GM19025 (cell line): ENCODE data around the gene KCTD5.

Source experiments
- ATAC-seq: cut with Tn5 transposase; IDR thresholded peaks from one replicate; pipeline ENCODE4 v1.9.1; 2021; ENCODE audit warnings: mild to moderate bottlenecking, low read depth, moderate library complexity; ENCODE audit not compliant: unreplicated experiment

The KCTD5 gene

GRCh38 chr16:2707368-2708289, 25.3 kb downstream of the KCTD5 start:
- no peak for ATAC-seq

DNA sequence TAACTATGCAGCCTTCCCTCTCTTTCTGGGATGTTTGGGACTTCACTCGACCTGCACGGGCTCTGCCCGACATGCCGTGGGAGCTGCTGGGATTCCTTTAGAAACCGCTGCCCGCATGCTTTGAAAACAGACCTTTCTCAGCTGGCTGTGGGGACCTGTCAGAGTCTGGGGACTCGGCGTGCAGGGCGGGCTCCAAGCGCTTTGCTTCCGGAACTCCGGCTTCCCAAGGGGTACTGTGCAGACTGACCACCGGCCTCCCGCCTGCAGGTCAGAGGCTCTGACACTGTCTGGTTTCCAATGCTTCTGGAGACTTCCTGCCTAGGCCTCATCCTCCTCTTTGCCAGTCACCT, 25.9 kb downstream of the KCTD5 start:
- no peak for ATAC-seq

DNA sequence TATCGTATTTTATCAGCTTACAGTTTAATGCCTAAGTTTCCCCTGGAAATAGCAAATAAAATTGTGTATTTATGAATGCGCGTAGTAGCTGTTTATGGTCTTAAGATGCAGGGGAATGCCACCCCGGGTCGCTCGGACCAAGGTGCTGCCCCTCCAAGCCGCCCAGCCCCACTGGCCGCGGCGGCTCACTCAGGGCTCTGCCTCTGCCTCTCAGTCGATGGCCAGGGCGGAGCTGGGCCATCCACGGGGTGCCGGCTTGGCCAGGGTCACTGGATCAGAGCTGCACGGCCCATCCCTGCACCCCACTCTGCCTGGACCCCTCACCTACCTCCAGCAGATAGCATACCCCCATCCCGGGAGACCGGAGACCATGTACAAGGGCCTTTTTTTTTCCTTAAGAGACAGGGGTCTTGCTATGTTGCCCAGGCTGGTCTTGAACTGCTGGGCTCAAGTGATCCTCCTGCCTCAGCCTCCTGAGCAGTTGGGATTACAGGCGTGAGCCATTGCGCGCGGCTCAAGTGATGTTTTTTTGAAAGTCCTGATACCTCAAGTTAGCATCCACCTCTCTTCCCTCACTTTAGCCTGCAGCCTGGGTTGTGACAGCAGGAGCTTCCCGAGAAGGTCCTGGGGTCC, 26.7 kb downstream of the KCTD5 start:
- ATAC-seq, result no peak

GRCh38 chr16:2709588-2709984, 27.3 kb downstream of the KCTD5 start:
- ATAC-seq, result no peak

GRCh38 chr16:2710021-2710710, 27.8 kb downstream of the KCTD5 start:
- ATAC-seq, result no peak

- ATAC-seq, result no peak
Observed at GRCh38 chr16:2710711-2711231, 28.4 kb downstream of the KCTD5 start.

- no peak for ATAC-seq
Observed at GRCh38 chr16:2711370-2712062, 29.2 kb downstream of the KCTD5 start.

- no peak for ATAC-seq
Observed at GRCh38 chr16:2712063-2712441, 29.7 kb downstream of the KCTD5 start.

GRCh38 chr16:2712546-2712945, 30.2 kb downstream of the KCTD5 start:
- ATAC-seq, result no peak

- ATAC-seq, result no peak
Observed at GRCh38 chr16:2713523-2713922, 31.2 kb downstream of the KCTD5 start.

DNA sequence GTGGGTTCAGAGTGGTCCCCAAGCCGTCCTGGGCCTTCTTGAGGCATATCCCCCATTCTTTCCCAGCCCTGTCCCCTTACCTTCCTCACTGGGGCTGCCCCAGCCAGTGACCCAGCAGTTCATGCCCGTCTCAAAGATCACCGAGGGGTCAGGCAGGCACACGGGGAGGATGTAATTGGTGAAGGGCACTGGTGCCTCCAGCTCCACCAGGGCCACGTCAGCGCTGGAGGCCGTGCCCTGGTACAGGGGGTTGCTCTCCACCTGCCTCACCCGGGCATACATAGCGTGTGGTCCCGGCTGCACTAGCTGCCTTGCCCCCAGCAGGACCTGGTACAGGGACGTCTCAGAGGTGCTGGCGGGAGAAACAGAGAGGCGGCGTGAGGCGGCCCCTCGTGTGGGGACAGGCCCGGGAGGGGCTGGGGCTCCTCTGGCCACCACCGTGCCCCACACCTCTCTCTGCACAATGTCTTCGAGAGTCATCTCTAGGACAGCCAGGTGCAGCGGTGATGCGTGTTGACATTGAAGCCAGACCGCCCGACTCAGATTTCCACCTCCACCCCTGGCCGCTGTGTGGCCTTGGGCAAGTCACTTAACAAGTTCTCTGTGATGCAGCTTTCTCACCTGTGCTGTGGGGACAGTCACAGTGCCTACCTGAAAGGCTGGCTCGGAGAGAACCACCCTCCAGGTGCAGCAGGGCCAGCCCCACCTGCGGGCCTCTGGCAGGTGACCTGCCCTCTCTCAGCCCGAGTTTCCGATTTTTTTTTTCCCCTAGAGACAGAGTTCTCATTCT, 31.9 kb downstream of the KCTD5 start:
- no peak for ATAC-seq

- no peak for ATAC-seq
Observed at GRCh38 chr16:2715064-2715463, 32.7 kb downstream of the KCTD5 start.

DNA sequence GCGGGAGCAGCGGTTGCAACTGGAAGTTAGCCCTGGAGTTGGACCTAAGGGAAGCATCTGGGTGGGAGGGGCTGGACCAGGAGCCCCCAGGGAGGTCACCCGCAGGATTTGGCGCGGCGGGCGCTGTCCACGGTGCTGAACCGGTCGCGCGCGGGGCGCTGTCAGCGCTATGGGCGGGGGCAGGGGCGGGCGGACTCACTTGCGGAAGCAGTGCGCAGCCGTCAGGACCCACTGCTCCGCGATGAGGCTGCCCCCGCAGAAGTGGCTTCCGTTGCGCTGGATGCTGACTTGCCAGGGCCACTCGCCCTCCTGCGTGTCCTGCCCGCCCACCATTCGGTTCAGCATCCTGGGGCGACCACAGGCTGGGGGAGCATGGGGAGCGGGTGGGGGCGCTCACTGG, 33.2 kb downstream of the KCTD5 start:
- ATAC-seq, result no peak

GRCh38 chr16:2715966-2716885, 33.9 kb downstream of the KCTD5 start:
- ATAC-seq, result no peak

GRCh38 chr16:2716948-2717347, 34.6 kb downstream of the KCTD5 start:
- ATAC-seq, result no peak

GRCh38 chr16:2717383-2718263, 35.3 kb downstream of the KCTD5 start:
- ATAC-seq, result no peak

- ATAC-seq, result no peak
Observed at GRCh38 chr16:2719328-2720063, 37.2 kb downstream of the KCTD5 start.
